Body of pancreas (tissue), 4 donors: Measurements from ENCODE around the gene SEC31A.

ENCODE experiments used
- CTCF ChIP-seq, 7 experiments: fragments of 450-650 bp in 4 of 7; fragments of 200-600 bp in 3 of 7; sonication (generic) in 3 of 7; IDR thresholded peaks; one replicate each; pipeline ENCODE4 v1.5.1; 2016 to 2019; ENCODE audit warnings: antibody characterized with exemption in 7 of 7
- POLR2A ChIP-seq, 3 donors: fragments of 450-650 bp; IDR thresholded peaks; one replicate each; pipeline ENCODE4 v1.6.1; 2016; ENCODE audit warnings: antibody characterized with exemption in 3 of 3, mild to moderate bottlenecking in 2 of 3

GRCh38 chr4:82810176-82810575, 80.8 kb downstream of the SEC31A start:
- no peak for TF ChIP-seq CTCF (IDR thresholded peaks at IDR 0.05)
- no peak for TF ChIP-seq POLR2A (IDR thresholded peaks at IDR 0.05)
